HG03558 (cell line): ENCODE results near the gene HES4.
A peak's percentile ranks its signal among the peaks of the same experiment; 100 is the strongest.
"Not testable (repeated sequence)": the region's sequence is repeated elsewhere in the genome, so short reads cannot be mapped to it uniquely, and the experiment has no call there.

Source experiments
- ATAC-seq: cut with Tn5 transposase; IDR thresholded peaks from one replicate; pipeline ENCODE4 v1.9.1; 2021; ENCODE audit warnings: moderate number of reproducible peaks; ENCODE audit not compliant: unreplicated experiment; ENCODE audit errors: extremely low read depth

Gene HES4

GRCh38 chr1:1019122-1019999, 19.5 kb upstream of the HES4 start:
- peak; percentile 42 for ATAC-seq

- ATAC-seq, result not testable (repeated sequence)
Measured at GRCh38 chr1:1018321-1018685, 18.4 kb upstream of the HES4 start.

DNA sequence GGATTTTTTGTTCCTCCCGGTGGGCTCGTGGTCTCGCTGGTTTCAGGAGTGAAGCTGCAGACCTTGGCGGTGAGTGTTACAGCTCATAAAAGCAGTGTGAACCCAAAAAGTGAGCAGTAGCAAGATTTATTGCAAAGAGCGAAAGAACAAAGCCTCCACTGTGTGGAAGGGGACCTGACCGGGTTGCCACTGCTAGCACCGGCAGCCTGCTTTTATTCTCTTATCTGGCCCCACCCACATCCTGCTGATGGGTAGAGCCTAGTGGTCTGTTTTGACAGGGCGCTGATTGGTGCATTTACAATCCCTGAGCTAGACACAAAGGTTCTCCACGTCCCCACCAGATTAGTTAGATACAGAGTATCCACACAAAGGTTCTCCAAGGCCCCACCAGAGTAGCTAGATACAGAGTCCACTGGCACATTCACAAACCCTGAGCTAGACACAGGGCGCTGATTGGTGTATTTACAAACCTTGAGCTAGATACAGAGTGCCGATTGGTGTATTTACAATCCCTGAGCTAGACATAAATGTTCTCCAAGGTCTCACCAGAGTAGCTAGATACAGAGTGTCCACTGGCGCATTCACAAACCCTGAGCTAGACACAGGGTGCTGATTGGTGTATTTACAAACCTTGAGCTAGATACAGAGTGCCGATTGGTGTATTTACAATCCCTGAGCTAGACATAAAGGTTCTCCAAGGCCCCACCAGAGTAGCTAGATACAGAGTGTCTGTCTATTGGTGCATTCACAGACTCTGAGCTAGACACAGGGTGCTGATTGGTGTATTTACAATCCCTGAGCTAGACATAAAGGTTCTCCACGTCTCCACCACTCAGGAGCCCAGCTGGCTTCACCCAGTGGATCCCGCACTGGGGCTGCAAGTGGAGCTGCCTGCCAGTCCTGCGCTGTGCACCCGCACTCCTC, 17.8 kb upstream of the HES4 start:
- not testable (repeated sequence) for ATAC-seq

- no peak for ATAC-seq
Measured at GRCh38 chr1:1014799-1015681, 15.1 kb upstream of the HES4 start.

DNA sequence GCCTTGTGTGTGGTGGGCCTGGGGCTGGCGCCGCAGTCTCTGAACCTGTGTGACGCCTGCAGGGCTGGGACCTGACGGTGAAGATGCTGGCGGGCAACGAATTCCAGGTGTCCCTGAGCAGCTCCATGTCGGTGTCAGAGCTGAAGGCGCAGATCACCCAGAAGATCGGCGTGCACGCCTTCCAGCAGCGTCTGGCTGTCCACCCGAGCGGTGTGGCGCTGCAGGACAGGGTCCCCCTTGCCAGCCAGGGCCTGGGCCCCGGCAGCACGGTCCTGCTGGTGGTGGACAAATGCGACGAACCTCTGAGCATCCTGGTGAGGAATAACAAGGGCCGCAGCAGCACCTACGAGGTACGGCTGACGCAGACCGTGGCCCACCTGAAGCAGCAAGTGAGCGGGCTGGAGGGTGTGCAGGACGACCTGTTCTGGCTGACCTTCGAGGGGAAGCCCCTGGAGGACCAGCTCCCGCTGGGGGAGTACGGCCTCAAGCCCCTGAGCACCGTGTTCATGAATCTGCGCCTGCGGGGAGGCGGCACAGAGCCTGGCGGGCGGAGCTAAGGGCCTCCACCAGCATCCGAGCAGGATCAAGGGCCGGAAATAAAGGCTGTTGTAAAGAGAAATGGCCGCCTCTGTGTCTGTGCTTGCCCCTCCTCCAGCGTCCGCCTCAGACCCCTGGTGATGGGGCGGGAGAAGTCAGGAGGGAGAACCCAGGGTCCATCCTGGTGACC, 14.2 kb upstream of the HES4 start:
- ATAC-seq, result no peak

GRCh38 chr1:1013105-1013921, 13.4 kb upstream of the HES4 start, which contains the start of gene ISG15:
Gene ISG15, plus strand, starts transcription at chr1:1013497. Its CDS starts 77 bp downstream, at chr1:1013574.
- ATAC-seq, result no peak

GRCh38 chr1:1012736-1013104, 12.8 kb upstream of the HES4 start:
- ATAC-seq, result not testable (repeated sequence)

- ATAC-seq, result no peak
Measured at GRCh38 chr1:1011396-1011949, 11.6 kb upstream of the HES4 start.

- not testable (repeated sequence) for ATAC-seq
Measured at GRCh38 chr1:1010131-1010530, 10.2 kb upstream of the HES4 start.

DNA sequence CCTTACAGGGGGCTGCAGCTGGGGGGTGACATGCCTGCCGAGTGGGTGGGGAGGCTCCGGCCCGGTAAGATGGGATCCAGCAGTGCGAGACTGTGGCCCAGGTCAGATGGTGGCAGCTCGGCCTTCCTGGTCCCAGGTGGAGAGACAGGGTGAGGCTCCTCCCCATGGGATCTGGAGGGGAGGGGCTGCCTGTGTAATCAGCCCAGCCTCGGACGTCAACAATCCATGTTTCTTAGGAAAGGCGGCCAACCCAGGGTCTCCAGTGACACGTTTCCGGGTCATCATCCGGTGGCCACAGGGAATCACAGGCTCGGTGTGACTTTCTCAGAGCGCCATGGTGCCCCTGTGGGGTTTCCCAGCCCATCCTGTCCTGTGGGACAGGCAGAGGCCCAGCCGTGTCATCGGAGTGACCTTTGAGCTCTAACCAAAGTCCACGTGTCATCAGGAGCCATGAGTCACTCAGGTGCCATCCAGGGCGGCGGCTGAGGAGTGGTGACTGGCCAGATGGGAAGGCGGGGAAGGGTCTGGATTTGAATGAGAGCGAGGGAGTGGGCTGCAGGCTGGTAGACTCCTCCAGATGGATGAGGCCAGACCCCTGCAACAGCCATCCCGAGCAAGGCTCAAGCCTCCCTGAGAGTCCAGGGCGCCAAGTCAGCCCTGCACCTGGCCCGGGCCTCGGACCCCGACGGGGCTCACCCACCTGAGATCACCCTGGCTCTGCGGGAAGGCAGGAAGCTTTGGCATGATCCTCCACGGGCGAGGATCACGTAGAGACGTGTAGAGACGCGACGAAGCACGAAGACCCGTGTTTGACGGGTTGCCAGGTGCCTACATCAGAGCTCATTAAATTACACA, 6.6 kb upstream of the HES4 start:
- no peak for ATAC-seq

DNA sequence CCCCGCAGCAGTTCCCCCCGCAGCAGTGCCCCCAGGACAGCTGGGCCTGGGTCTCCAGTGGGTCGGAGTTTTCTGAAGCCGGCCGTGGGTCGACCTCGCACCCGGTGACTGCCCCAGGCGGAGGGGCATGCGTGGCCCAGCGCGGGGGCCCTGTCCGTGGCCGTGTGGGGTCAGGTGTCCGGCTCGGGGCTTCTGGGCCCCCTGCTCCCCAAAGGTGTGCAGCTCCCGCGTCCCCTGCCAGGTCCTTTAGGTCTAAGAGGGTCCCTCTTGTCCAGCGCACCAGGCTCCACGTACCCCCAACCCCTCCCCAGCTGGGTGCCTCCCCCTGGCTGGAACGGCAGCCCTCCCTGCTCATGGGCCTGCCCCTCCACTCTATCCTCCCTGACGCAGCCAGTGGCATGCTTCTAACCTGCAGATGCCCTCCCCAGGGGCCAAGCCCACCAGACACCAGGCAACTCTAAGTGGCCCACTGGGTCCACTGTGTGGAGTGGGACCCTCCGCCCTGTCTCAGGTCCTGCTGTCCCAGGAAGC, 5.9 kb upstream of the HES4 start:
- ATAC-seq, result no peak

DNA sequence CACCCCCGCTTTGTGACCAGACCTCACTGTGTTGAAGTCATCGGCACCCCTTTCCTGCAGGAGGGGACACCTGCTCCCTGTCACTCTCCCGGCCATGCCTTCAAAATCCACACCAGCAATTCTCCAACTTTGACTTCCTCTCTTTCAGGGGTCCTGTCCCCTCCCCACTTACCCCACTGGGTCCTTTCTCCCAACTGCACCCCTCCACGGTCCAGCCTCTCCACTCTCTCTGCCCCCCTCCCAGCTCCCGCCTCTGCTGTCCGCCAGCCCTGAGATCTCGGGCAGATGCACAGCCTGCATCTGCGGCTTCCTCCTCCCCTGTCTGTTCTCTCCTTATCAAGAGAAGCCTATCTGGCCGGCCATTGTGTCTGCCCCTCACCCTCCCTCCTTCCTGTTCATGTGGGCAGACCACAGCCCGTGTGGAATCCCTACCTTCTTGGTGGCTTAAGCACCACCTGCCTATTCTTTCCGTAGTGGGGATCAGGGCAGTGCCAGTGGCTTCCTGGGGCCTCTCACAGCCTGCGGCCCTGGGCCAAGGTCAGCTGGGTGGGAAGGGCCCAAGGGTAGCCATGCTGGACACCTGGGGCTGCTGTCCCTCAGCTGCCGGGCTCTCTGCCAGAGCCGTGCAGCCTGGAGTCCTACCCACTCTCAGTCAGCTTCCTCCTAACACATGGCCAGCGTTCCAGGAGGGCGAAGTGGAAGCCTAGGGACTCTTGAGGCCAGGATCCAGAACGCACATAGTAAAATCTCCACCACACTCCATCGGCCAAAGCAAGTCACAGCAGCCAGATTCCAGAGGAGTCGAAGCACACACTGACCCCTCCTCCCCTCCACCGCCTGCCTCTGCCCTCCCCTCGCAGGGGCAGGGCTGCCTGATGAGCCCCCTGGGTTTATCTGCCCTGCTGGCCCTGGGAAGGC, 5.1 kb upstream of the HES4 start:
- no peak for ATAC-seq

- ATAC-seq, result no peak
Measured at GRCh38 chr1:1004420-1004779, 4.5 kb upstream of the HES4 start.

- ATAC-seq, result no peak
Measured at GRCh38 chr1:1003618-1004419, 3.9 kb upstream of the HES4 start.

- no peak for ATAC-seq
Measured at GRCh38 chr1:1001057-1001783, 1.3 kb upstream of the HES4 start.
